DOHH2 (cell line): ENCODE measurements around the gene FNIP2.

Experiments
- H3F3A ChIP-seq: fragments of 200-600 bp; sonication (generic), shearing (Covaris generic); 2 replicates; pipeline ENCODE4 v1.6.0; 2016; ENCODE audit warnings: antibody characterized with exemption, mild to moderate bottlenecking; ENCODE audit not compliant: control insufficient read depth, insufficient read depth
- H3K27ac ChIP-seq: fragments of 200-600 bp; sonication (generic); 2 replicates; pipeline ENCODE4 v1.5.1; 2014; ENCODE audit warnings: low read depth, mild to moderate bottlenecking, low read length, moderate library complexity
- H3K27me3 ChIP-seq: fragments of 200-600 bp; sonication (generic); 2 replicates; pipeline ENCODE4 v1.6.1; 2014; ENCODE audit warnings: mild to moderate bottlenecking, low read length, mixed read lengths; ENCODE audit not compliant: control insufficient read depth
- H3K36me3 ChIP-seq: fragments of 200-600 bp; sonication (generic); 2 replicates; pipeline ENCODE4 v1.6.1; 2014; ENCODE audit warnings: mild to moderate bottlenecking, low read length, moderate library complexity, mixed read lengths; ENCODE audit not compliant: control insufficient read depth
- H3K4me1 ChIP-seq: fragments of 200-600 bp; sonication (generic); 2 replicates; pipeline ENCODE4 v1.6.1; 2014; ENCODE audit warnings: mild to moderate bottlenecking, low read length, mixed read lengths; ENCODE audit not compliant: control insufficient read depth
- H3K4me2 ChIP-seq: fragments of 200-600 bp; sonication (generic); 2 replicates; pipeline ENCODE4 v1.6.0; 2014; ENCODE audit warnings: mild to moderate bottlenecking, low read length, moderate library complexity
- H3K4me3 ChIP-seq: fragments of 200-600 bp; sonication (generic); 2 replicates; pipeline ENCODE4 v1.5.1; 2014; ENCODE audit warnings: mild to moderate bottlenecking, low read length, mixed read lengths
- H3K79me2 ChIP-seq: fragments of 200-600 bp; sonication (generic); 2 replicates; pipeline ENCODE4 v1.6.1; 2014; ENCODE audit warnings: mild to moderate bottlenecking, low read length, mixed read lengths; ENCODE audit not compliant: control insufficient read depth
- H3K9me2 ChIP-seq: fragments of 200-600 bp; sonication (generic); replicated peaks from 2 replicates; pipeline ENCODE4 v1.6.1; 2014; ENCODE audit warnings: mild to moderate bottlenecking, low read length, mixed read lengths; ENCODE audit not compliant: control insufficient read depth
- H3K9me3 ChIP-seq: fragments of 200-600 bp; sonication (generic); 2 replicates; pipeline ENCODE4 v1.6.1; 2014; ENCODE audit warnings: antibody characterized with exemption, low read length, mixed read lengths; ENCODE audit not compliant: control insufficient read depth, insufficient read depth
- H4K20me1 ChIP-seq: fragments of 200-600 bp; sonication (generic); 2 replicates; pipeline ENCODE4 v1.6.0; 2014; ENCODE audit warnings: low read depth, mild to moderate bottlenecking, antibody characterized with exemption, low read length, moderate library complexity; ENCODE audit not compliant: control insufficient read depth, insufficient read depth
- CTCF ChIP-seq: fragments of 200-600 bp; sonication (generic); IDR thresholded peaks from one replicate; pipeline ENCODE4 v1.5.1; 2014; ENCODE audit warnings: antibody characterized with exemption, mild to moderate bottlenecking, low read depth, low read length; ENCODE audit not compliant: poor library complexity, severe bottlenecking
- EZH2phosphoT487 ChIP-seq: fragments of 200-600 bp; sonication (generic); IDR thresholded peaks from 2 replicates; pipeline ENCODE4 v1.6.1; 2017; ENCODE audit warnings: borderline replicate concordance, mild to moderate bottlenecking, antibody characterized with exemption, low read length, moderate library complexity, mixed read lengths

The FNIP2 gene

GRCh38 chr4:158906073-158906472, 137.2 kb downstream of the FNIP2 start:
- Histone ChIP-seq H3K27me3 (no peaks in the 10 kb centered on the region), H3K79me2 (no peaks in the 10 kb centered on the region), H3K4me2 (peak overlapping the region; percentile 20), H3K4me1 (peaks cover 28% of the 10 kb centered on the region), H3K27ac (peak overlapping the region; percentile 7; the same call in 1 of the 2 replicates), H3F3A (no peaks in the 10 kb centered on the region), H3K9me3 (no peaks in the 10 kb centered on the region), H3K4me3 (no peak overlapping the region; the same call in 1 of the 2 replicates), H4K20me1 (no peaks in the 10 kb centered on the region), H3K9me2 (no peaks in the 10 kb centered on the region), H3K36me3 (no peaks in the 10 kb centered on the region)
- TF ChIP-seq CTCF (no peak), EZH2phosphoT487 (no peak)

GRCh38 chr4:158912390-158912789, 143.6 kb downstream of the FNIP2 start:
- Histone ChIP-seq H3F3A (no peaks in the 10 kb centered on the region), H3K9me3 (no peaks in the 10 kb centered on the region), H4K20me1 (no peaks in the 10 kb centered on the region), H3K4me3 (no peak overlapping the region), H3K9me2 (no peaks in the 10 kb centered on the region), H3K4me1 (peaks cover 4% of the 10 kb centered on the region), H3K27me3 (no peaks in the 10 kb centered on the region; the same call in 1 of the 2 replicates), H3K27ac (no peak overlapping the region), H3K36me3 (no peaks in the 10 kb centered on the region), H3K79me2 (no peaks in the 10 kb centered on the region), H3K4me2 (no peak overlapping the region)
- no peak for TF ChIP-seq EZH2phosphoT487
- no peak for TF ChIP-seq CTCF

- Histone ChIP-seq H4K20me1 (no peaks in the 10 kb centered on the region), H3K27ac (no peak overlapping the region), H3F3A (no peaks in the 10 kb centered on the region), H3K27me3 (no peaks in the 10 kb centered on the region; the same call in 1 of the 2 replicates), H3K9me2 (no peaks in the 10 kb centered on the region), H3K4me1 (peaks cover 4% of the 10 kb centered on the region), H3K4me2 (no peak overlapping the region), H3K9me3 (no peaks in the 10 kb centered on the region), H3K36me3 (no peaks in the 10 kb centered on the region), H3K4me3 (no peak overlapping the region), H3K79me2 (no peaks in the 10 kb centered on the region)
- no peak for TF ChIP-seq EZH2phosphoT487
- TF ChIP-seq CTCF: no peak
Observed at GRCh38 chr4:158912806-158913205, 144.0 kb downstream of the FNIP2 start.

GRCh38 chr4:158913766-158914165, 144.9 kb downstream of the FNIP2 start:
- H3K9me3 ChIP-seq: no peaks in the 10 kb centered on the region
- no peaks in the 10 kb centered on the region for H4K20me1 ChIP-seq
- H3K4me1 ChIP-seq: peaks cover 4% of the 10 kb centered on the region
- no peak overlapping the region for H3K27ac ChIP-seq
- TF ChIP-seq EZH2phosphoT487: no peak
- no peak for TF ChIP-seq CTCF
- no peaks in the 10 kb centered on the region; the same call in 1 of the 2 replicates for H3K27me3 ChIP-seq
- no peaks in the 10 kb centered on the region for H3F3A ChIP-seq
- H3K4me3 ChIP-seq: no peak overlapping the region
- no peak overlapping the region for H3K4me2 ChIP-seq
- no peaks in the 10 kb centered on the region for H3K36me3 ChIP-seq
- no peaks in the 10 kb centered on the region for H3K79me2 ChIP-seq
- no peaks in the 10 kb centered on the region for H3K9me2 ChIP-seq
